Brain microvascular endothelial cell (primary cell): ENCODE data around the gene SMAD3.

Source experiments
- DNase-seq: peaks from one replicate; pipeline ENCODE4 v3.0.0-alpha.2; 2020
- H3K27ac ChIP-seq: fragments of 250-450 bp; sonication (Bioruptor Pico); 2 replicates; pipeline ENCODE4 v1.5.1; 2020; ENCODE audit warnings: mild to moderate bottlenecking, moderate library complexity
- H3K27me3 ChIP-seq: fragments of 250-450 bp; sonication (Bioruptor Pico); replicated peaks from 2 replicates; pipeline ENCODE4 v1.5.1; 2020; ENCODE audit warnings: mild to moderate bottlenecking
- H3K36me3 ChIP-seq: fragments of 250-450 bp; sonication (Bioruptor Pico); replicated peaks from 2 replicates; pipeline ENCODE4 v1.5.1; 2020; ENCODE audit warnings: mild to moderate bottlenecking
- H3K4me3 ChIP-seq: 2 replicates; pipeline ENCODE4 v1.5.1; 2011; ENCODE audit warnings: low read depth, mild to moderate bottlenecking, control low read depth, low read length, moderate library complexity
- CTCF ChIP-seq: IDR thresholded peaks from 2 replicates; pipeline ENCODE4 v1.5.1; 2011; ENCODE audit warnings: low read depth, mild to moderate bottlenecking, moderate library complexity, low read length, control low read depth, inconsistent platforms; ENCODE audit errors: missing control alignments
- in situ Hi-C: cut with HindIII; loops from 2 replicates; pipeline ENCODE4 v1.10.0; 2017; ENCODE audit warnings: low sequenced_read_pairs, low pct_ligation_motif_present

The SMAD3 gene

GRCh38 chr15:67117370-67117769, 52.0 kb downstream of the SMAD3 start:
- peak; percentile 7 for TF ChIP-seq CTCF
- Histone ChIP-seq H3K27ac (peak overlapping the region; percentile 100), H3K36me3 (peaks cover 24% of the 10 kb centered on the region), H3K27me3 (no peaks in the 10 kb centered on the region), H3K4me3 (no peak overlapping the region)
- DNase-seq, result no peak
- in situ Hi-C loops, result no loop called here

GRCh38 chr15:67118808-67119207, 53.4 kb downstream of the SMAD3 start:
- peak overlapping the region; percentile 100 for H3K27ac ChIP-seq
- H3K27me3 ChIP-seq, result no peaks in the 10 kb centered on the region
- peaks cover 24% of the 10 kb centered on the region for H3K36me3 ChIP-seq
- no peak for DNase-seq
- no peak overlapping the region for H3K4me3 ChIP-seq
- no peak for TF ChIP-seq CTCF
- in situ Hi-C loops, result no loop called here

- Histone ChIP-seq H3K27me3 (no peaks in the 10 kb centered on the region), H3K27ac (peak overlapping the region; percentile 100), H3K36me3 (peaks cover 19% of the 10 kb centered on the region), H3K4me3 (no peak overlapping the region)
- in situ Hi-C loops, result no loop called here
- TF ChIP-seq CTCF, result no peak
- no peak for DNase-seq
Measured at GRCh38 chr15:67119238-67119846, 53.9 kb downstream of the SMAD3 start.

- Histone ChIP-seq H3K36me3 (peaks cover 19% of the 10 kb centered on the region), H3K27ac (peak overlapping the region; percentile 100), H3K27me3 (no peaks in the 10 kb centered on the region), H3K4me3 (no peak overlapping the region)
- no peak for TF ChIP-seq CTCF
- in situ Hi-C loops, result no loop called here
- DNase-seq, result no peak
Measured at GRCh38 chr15:67120009-67120838, 54.8 kb downstream of the SMAD3 start.

GRCh38 chr15:67120839-67121643, 55.6 kb downstream of the SMAD3 start:
- Histone ChIP-seq H3K36me3 (peaks cover 18% of the 10 kb centered on the region), H3K27ac (peak overlapping the region; percentile 100), H3K4me3 (no peak overlapping the region), H3K27me3 (no peaks in the 10 kb centered on the region)
- in situ Hi-C loops, result no loop called here
- no peak for TF ChIP-seq CTCF
- DNase-seq, result peak; percentile 91
